DMS79 treated with DMSO at 0.1 percent for 48 hours (cell line): ENCODE results near the gene GLRA1.
"Not testable (repeated sequence)": the region's sequence is repeated elsewhere in the genome, so short reads cannot be mapped to it uniquely, and the experiment has no call there.

ENCODE experiments used
- DNase-seq: peaks from one replicate; lab custom pipeline; 2025; lab: John Stamatoyannopoulos, UW

The GLRA1 gene

GRCh38 chr5:151881621-151882225 lies 42.9 kb downstream of the GLRA1 start:
- no peak for DNase-seq

GRCh38 chr5:151880324-151880723 lies 44.3 kb downstream of the GLRA1 start:
- no peak for DNase-seq

- DNase-seq = no peak
Measured at GRCh38 chr5:151873701-151874100, 51.0 kb downstream of the GLRA1 start.

DNA sequence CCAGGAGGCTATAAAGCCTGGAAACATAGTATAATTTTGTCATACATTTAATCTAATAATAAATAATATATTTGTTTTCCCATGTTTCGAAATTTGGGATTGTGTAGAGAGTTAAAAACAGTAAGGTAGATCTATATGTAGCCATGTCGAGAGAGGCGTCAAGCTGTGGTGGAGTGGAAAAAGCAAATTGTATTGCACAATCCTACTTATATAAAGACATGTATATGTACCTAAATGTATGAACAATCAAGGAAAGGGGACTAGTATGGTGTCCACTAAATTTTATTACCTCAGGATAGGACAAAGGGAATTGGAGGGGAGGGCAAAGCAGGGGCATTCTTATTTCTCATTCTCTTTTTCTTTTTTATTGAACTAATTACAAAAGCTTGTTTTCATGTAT lies 52.0 kb downstream of the GLRA1 start:
- DNase-seq = no peak

- DNase-seq = no peak
Measured at GRCh38 chr5:151870820-151871219, 53.8 kb downstream of the GLRA1 start.

DNA sequence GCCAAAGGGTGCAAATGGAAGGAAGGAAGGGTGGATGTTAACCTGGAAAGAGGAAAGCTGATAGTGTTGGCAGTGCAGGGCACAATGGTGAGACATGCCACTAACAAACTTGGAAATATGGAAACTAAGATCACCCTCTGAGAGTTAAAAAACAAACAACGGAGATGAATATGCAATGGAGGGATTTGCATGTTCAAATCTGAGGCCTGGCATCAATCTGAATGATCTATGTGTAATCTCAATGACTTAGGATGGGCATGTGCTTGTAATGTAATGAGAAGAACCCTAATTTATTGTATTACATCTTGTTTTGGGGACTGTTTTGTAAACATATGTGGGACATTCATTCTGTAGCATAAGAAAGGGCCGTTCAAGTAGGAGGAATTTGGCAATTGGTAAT lies 54.4 kb downstream of the GLRA1 start:
- no peak for DNase-seq

- DNase-seq = no peak
Measured at GRCh38 chr5:151869843-151870242, 54.8 kb downstream of the GLRA1 start.

- DNase-seq = no peak
Measured at GRCh38 chr5:151868451-151868850, 56.2 kb downstream of the GLRA1 start.

DNA sequence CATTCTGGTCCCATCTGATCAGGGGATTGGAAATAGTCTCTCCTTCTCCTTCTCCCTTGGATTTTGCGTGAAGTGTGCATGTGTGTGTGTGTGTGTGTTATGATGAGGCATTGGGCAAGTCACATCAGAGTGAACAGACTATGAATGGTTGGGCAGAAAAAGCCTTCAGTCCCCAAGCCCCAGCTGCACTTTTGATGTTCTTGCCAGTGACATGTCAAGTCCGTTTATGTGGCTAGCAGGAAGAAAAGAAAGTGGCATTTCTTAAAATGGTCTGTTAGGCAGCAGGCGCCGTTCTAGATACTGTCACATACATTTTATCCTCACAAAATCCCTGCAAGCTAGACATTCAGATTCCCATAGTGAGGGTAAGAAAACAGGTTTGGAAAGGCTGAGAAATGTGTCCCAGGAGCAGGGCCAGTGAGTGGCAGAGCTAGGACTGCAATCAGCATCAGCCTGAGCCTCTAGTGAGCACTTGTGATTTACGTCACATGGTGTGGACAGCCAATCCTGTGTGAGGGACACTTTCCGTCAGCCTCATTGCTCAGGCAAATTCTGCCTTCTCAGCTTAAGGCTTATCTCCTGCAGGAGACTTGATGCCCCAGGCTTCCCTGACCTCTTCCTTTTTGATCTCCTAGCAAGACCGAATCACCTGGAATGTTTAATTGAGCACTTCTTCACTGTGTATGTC lies 60.4 kb downstream of the GLRA1 start:
- DNase-seq = no peak

GRCh38 chr5:151863566-151863965 lies 61.1 kb downstream of the GLRA1 start:
- no peak for DNase-seq

GRCh38 chr5:151862811-151863472 lies 61.7 kb downstream of the GLRA1 start:
- DNase-seq = no peak

DNA sequence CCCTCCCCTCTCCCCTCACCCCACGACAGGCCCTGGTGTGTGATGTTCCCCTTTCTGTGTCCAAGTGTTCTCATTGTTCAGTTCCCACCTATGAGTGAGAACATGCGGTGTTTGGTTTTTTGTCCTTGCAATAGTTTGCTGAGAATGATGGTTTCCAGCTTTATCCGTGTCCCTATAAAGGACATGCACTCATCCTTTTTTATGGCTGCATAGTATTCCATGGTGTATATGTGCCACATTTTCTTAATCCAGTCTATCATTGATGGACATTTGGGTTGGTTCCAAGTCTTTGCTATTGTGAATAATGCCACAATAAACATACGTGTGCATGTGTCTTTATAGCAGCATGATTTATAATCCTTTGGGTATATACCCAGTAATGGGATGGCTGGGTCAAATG lies 63.8 kb downstream of the GLRA1 start:
- DNase-seq = not testable (repeated sequence)

DNA sequence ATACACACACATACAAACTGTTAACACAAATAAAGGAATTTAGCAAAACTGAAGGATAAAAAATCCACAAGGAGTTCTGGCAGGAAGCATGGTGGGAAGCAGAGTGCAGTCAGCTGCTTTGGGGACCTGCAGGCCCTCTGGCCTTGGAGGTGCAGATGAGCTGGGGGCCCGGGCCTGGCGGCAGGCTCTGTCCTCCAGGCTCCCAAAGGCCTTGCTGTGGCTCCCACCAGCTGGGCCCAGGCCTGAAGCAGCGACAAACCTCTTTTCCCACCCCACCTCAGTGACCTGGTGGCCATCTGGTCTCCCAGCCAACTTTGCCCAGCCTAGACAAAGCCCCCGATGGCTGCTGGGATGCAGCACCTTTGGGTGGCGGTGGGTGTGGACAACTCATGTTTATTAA lies 67.8 kb downstream of the GLRA1 start:
- no peak for DNase-seq

DNA sequence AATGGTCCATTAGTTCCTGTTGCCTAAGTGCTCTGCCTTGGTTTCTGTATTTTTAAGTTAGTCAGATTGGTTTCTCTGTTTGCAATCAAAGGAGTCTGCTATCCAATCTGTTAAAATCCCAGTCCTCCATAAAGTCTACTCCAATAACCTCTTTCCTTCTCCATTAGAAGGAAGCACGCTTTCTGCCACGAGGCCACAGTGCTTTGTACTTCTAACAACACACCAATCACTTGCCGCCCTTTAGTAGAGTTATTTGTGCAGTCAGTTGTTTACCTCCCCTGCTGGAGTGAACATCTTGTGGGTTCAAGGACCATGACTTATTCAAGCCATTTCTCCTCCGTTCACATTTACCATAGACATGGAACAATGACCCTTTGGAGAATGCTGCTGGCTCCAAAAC lies 69.0 kb downstream of the GLRA1 start:
- peak; percentile 91 for DNase-seq

DNA sequence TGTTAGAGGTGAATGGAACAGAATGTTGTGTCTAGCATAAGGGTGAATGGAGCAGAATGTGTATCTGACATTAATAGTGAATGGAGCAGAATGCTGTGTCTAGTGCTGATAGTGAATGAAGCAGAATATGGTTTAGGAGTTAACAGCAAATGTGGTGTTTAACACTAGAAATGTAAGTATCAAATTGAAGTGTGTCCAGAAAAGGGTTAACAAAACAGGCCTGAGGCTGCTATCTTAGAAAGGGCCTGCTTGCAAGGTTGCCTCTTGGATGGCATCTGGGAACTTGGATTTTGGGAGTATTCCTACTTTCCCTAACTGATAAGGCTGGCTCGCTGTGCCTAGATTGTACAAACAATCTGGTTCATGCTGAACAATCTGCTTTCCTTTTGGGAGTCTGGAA lies 76.8 kb downstream of the GLRA1 start:
- DNase-seq = no peak

DNA sequence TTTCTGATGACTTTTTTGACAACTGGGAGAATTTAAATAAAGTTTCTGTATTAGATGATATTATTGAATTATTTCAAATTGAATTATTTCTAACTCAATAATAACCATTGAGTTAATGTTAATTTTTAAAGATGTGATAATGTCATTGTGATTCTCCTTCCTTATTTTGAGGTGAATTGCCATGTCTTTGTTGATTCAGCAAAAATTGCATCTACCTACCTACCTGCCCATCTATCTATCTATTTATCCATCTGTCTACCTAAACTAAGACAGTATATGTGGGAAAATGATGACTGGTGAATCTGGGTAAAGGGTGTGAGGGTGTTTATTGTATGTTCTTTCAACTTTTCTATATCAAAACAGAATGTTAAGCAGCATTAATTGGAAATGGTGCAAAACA lies 77.9 kb downstream of the GLRA1 start:
- no peak for DNase-seq

DNA sequence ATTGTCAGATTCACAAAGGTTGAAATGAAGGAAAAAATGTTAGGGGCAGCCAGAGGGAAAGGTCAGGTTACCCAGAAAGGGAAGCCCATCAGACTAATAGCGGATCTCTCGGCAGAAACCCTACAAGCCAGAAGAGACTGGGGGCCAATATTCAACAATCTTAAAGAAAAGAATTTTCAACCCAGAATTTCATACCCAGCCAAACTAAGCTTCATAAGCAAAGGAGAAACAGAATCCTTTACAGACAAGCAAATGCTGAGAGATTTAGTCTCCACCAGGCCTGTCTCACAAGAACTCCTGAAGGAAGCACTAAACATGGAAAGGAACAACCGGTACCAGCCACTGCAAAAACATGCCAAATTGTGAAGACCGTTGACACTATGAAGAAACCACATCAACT lies 91.8 kb downstream of the GLRA1 start:
- not testable (repeated sequence) for DNase-seq

GRCh38 chr5:151829370-151829769 lies 95.3 kb downstream of the GLRA1 start:
- DNase-seq = no peak

DNA sequence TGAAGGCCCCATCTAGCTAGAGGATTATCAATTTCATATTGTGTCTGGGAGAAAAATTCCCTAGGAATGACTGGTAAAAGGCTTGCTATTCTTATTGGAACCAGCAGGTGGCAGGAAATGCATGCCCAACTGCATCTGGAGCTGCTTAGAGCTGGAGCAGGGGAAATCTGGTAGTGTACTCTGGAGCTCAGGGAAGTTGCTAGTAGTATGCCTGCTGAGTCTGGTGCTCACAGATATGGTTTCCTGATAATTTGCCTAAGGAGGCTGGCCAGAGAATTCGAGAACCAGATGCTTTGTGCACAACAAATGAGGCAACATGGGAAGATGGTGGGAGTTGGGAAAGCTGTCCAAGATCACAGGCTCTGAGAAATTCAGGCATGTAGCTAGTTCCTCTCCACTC lies 99.2 kb downstream of the GLRA1 start:
- DNase-seq = peak; percentile 66

GRCh38 chr5:151822141-151822540 lies 102.5 kb downstream of the GLRA1 start:
- no peak for DNase-seq

DNA sequence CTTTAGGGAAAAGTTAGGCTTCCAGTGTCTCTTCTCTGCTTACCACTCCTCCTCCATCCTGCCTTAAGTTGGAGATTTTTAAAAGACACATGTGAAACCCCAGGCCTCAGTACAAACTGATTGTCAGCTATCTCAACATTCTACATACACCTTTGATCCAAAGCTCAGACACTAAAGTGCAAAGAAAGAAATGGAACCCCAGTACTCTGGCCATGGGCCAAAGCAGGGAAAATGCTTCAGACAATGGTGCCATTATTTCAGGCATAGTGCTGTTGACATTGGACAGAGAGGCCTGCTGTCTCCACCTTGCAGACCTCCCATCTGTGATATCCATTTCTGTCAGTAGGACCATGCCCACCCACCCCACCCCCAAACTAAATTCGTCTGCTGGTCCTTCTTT lies 103.7 kb downstream of the GLRA1 start:
- DNase-seq = no peak

DNA sequence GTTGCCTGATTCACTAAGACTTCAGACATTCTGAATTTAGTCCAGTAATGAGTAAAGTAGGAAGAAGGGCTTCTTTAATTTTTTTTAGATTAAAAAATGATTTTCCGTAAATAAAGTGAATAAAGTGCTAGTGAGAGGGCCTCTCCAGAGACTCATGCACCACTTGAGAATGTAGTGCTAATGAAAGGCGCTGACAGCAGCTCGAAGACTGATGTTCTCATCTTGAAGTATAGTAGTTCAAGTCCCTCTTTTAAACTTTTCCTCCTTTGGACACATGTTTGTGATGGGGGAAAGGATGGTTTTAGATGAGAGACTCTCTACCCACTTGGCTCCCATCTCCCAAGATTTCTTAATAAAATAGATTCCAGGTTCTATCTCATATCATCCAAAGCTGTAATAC lies 104.4 kb downstream of the GLRA1 start:
- DNase-seq = peak; percentile 10

DNA sequence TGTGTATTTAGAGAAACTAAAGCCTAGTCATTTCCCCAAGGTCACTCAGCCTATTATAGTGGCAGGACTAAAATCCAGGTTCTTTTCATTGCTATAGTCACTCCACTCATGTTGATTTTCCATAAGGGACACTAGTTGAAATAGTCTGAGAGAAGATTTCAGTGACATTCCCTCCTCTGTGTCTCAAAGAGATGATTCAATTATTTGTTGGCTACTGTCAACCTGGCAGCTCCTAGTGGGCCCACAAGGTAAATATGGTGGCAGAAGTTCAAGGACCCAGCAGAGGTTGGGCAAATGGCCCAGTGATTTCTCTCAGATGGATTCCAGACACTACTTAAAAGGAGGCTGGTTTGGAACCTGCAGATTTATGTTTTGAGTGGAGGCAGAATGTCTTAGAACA lies 104.8 kb downstream of the GLRA1 start:
- peak; percentile 21 for DNase-seq

GRCh38 chr5:151815051-151815450 lies 109.6 kb downstream of the GLRA1 start:
- no peak for DNase-seq
